NCI-H146 treated with DMSO at 0.1 percent for 48 hours (cell line): ENCODE data around the gene TSBP1.
A peak's percentile ranks its signal among the peaks of the same experiment; 100 is the strongest.

Source experiments
- DNase-seq: peaks from one replicate; lab custom pipeline; 2025; ENCODE audit not compliant: unreplicated experiment; lab: John Stamatoyannopoulos, UW

Gene TSBP1, protein sequence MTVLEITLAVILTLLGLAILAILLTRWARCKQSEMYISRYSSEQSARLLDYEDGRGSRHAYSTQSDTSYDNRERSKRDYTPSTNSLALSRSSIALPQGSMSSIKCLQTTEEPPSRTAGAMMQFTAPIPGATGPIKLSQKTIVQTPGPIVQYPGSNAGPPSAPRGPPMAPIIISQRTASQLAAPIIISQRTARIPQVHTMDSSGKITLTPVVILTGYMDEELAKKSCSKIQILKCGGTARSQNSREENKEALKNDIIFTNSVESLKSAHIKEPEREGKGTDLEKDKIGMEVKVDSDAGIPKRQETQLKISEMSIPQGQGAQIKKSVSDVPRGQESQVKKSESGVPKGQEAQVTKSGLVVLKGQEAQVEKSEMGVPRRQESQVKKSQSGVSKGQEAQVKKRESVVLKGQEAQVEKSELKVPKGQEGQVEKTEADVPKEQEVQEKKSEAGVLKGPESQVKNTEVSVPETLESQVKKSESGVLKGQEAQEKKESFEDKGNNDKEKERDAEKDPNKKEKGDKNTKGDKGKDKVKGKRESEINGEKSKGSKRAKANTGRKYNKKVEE

DNA sequence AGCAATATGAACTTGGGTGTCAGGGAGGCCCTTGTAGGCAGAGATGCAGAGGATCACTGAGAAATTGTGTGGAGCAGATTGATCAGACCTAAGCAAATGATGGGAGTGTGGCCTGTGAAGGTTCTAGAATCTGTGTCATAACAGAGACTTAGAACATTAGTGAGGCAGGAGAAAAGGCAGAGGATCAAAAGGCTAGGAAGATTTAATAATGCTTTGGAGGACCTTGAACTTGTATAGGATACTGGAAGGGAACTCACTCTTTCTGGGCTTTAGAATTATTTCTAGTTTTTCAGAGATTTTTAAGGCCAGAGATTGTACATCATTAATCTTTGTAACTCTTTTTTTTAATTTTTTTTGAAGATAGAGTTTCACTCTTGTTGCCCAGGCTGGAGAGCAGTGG lies at the start of gene TSBP1:
Gene TSBP1 (minus strand): TSS at position 101 of the 400 bp plus-strand sequence. CDS start 197 bp downstream, outside the sequence.
- DNase-seq: no peak

DNA sequence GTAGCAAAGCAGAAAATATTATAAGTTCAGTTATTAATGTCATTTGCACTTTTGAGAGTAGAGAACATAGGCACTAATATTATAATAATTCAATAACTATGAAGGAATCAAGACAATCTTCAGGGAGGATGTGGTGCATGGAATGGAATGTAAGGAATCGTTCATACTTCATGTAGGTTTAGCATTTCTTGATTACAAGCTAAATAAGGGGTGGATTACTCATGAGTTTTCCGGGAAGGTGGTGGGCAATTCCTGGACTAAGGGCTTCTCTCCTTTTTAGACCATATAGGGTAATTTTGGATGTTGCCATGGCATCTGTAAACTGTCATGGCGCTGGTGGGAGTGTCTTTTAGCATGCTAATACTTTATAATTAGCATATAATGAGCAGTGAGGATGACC lies 44.3 kb upstream of the TSBP1 start:
- no peak for DNase-seq

DNA sequence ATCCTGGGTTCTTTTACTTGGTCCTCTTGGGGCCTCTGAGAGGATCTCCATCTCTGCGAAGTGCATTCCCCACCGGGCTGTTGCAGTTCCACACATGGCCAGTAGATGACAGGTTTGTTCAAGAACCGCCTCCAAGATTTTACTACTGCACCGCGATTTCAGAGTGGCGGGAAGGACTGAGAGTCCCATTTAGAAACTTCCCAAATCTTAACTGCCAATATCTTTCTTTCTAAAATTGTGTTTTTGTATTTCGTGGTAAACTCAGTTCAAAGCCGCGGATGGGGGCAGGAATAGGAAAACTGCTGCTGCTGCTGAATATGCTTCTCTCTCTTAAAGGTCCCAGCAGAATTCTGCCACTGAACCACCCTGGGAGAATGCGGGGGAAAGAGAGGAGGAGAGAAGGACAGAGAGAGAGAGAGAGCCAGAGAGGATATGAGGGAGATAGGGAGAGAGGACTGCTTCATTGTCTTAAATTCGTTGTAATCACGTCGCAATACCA lies 43.9 kb upstream of the TSBP1 start:
- DNase-seq: no peak

DNA sequence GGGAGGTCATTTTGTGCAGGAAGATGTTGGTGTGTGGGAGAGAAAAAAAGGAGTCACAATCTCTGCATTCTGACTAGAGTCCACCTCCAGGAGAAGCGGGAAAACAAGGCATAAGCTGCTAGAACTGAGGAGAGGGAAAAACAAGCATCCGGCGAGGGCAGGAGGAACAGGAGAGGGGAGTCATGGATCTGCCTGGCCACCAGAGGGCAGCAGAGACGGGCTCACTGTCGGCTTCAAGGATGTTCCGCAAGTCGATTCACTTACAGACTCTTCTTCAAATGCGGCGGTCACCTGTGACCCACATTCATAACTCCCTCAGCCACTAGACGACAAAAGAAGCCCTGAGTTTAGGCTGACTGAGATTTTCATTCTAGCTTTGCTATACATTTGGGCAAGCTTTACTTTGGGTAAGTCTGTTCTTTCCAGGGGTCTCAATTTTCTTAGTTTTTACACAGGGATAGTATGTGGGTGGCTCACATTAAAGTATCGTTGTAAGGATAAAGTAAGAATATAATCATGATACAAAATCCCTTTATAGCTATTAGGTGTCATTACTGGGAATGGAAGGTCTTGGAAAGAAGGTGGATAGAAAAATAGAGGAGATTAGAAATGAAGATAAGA lies 41.8 kb upstream of the TSBP1 start:
- peak; percentile 30 for DNase-seq

DNA sequence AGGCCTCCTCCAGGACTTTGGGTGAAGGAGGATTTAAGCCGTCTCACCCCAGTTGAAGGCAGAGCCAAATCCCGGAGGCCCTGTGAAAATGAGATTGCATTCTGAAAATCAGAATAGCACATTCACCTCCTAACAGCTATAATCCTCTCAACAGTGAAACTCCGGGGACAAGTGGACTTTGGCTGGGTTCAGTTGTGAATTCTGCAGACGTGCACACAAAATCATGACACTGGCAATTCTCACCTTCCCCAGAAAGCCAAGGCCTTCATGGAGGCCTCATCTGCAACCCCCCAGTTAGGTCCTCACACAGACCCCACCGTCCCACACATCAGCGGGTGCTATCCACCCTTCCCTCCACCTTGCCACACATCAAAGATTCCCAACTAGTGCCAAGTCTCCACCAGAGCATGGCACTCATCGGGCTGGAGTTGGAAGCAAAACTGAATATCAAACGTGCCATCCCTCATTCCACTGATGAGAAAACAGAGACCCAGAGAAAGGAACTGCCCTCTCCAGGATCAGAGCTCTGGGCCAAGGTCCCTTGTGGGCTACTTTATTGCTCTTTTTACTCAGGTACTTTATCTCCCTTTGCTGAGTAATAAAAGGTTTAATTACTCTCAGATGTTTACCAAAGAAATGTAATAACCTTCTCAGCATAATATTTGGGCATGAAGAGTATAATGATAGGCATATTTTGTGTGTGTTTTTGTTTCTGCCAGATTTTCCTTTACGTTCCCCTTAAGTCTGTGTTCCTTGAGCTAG lies 40.0 kb upstream of the TSBP1 start:
- no peak for DNase-seq

DNA sequence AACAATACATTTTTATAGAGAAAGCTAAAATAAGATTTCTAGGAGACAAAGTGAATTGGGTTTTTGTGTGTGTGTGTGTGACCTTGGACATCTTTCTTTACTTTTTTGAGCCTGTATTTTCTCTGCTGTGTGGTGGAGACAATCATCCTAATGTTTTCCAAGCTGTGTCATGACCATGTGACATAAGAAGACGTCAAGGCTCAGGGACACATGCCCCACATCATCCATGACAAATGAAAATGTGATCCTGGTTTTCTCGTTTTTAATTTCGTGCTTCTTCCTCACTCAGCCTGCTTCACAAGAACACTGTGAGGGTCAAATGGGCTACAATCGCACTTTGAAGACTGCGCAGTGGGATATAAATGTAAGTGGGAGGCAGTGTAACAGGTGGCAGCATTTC lies 39.2 kb upstream of the TSBP1 start:
- no peak for DNase-seq

DNA sequence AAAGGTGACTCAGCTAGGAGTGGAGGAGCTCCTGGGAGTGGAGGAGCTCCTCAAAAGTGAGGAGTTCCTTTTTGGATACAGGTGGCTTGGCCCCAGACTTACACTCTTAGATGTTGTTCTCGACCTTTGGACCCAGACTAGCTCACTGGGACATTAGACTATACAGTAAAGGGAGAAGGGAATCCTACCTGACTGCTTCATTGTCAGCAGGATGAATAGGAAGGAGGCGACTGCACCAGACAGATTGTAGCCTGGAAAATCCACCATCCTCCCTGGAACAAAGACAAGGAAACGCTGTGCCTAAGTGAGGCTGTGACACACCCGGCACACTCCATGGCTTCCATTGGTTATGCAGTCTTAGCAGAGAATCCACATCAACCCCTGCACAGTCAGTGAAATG lies 35.2 kb upstream of the TSBP1 start, which contains the start of gene BTNL2:
Gene BTNL2 (minus strand): TSS at position 325 of the 400 bp plus-strand sequence. CDS start 58 bp downstream, at position 267.
- DNase-seq: no peak

DNA sequence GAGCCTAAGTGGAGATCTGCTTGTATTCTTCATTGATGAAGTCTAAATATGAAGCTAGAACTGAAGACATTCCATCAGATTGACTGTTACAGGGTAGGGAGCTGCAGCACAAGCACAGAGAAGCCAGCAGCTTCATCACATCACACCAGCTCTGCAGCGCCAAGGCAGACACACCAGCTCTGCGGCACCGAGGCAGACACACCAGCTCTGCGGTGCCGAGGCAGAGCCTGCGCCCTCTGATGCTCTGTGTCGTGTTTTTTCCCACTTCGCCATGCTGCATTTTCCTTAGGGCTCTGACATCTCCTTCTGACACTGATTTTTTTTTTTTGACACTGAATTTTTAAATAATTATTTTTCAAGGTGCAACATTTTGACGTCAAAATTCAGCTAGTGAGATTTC lies 34.5 kb upstream of the TSBP1 start:
- DNase-seq: no peak

DNA sequence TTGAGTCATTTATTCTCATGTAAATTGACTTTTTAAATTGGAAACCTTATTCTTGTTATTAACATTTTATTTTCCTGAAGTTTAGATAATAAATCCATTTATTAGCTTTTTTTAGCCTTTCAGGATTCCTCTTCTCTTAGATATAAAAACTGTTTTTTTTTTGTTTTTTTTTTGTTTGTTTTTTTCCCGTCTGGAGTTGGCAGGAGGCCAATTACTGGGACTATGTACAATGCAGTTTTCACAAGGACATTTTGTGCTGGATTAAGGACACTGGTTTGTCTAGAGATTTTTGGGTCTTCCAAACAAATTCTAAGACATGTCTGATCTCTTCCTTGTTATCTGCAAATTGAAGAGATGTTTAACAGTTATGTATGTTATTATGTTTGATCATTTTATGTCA lies 34.0 kb upstream of the TSBP1 start:
- no peak for DNase-seq

DNA sequence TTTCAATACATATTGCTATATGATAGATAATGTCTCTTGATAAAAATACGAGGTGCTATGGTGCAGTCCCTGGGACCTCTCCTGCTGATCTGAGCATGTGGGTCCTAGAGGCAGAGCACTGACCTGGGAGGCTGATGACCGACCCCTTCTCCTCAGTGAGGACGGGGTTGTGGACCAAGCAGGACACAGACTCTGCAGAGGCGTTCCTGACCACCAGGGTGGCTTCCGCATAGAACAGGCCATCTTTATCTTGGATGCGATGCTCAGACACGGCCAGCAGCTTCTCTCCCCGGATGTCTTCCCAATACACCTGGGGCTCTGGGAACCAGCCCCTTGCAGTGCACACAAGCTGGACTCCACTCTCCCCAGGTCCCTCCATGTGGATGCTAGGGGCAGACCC lies 31.1 kb upstream of the TSBP1 start:
- no peak for DNase-seq

DNA sequence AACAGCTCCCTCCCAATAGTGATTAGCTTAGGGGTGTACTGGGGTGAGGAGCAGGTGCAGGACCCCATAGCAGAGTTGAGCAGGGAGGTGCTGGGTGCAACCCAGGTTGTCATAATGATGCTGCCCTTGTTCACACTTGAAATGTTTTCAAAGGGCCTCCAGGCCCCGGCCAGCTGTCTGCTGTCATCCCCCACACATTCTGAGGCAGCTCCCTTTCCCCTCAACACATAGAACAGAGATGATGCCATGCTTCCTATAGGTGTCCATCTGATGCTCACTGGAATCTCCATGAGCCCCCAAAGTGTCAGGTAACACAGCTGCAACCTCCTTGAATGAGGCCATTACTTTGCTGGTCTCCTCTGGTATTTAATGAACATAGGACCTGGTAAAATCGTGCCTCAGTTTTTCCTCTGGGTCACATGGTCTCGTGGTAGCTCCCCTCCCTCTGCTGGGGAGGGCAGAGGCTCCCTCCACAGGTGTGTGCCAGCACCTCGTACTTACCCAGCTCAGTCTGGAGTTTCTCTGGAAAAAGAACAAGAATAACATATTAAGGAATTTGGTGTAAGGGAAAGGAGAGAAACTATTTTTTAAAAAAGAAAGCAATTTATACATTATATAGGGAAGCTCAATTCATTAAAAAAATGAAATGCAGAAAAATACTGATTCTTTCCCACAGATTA lies 29.7 kb upstream of the TSBP1 start:
- no peak for DNase-seq

DNA sequence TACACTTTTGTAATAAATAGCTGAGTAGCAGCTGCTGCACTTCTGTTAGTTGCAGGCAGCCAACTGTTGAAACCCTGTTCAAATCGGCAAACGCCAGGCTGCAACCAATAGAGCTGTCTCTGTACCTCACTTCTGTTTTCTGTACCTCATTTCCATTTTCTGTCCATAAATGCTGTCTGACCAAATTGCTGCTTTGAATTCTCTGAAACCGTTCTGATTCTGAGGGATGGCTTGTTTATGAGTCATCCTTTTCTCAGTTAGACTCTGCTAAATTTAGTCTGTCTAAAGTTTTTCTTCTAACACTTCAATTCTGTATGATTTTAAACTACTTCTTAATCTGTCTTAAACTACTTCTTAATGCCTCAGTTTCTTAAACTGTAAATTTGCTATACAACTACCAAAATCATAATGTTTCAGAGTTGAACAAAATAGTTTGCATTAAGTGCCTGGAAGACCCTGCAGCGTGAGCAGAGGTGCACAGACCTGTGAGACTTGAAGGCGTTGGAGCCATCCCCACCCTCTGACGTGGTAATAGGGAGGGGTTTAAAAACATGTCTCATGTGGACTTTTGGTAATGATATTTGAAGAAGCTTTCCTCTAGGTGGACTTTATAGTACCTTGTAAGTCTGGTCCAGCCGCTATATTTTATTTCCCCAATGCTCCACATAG lies 25.7 kb upstream of the TSBP1 start:
- DNase-seq: no peak

DNA sequence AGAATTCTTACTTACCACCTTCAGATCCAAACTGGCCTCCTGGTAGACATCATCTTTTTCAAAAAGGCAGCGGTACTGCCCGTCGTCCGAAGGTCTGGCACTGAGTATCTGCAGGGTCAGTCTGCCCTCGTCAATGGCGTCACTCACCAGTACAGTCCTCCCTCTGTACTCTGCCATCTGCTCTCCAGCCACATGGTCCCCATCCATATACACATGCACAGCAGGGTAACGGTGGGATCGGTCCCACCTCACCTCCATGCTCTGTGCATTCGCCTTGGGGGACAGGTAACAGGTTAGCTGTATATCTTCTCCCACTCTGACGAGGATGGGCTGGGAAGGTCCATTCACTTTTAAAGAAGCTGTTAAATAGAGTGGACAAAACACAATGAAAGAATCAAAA lies 24.3 kb upstream of the TSBP1 start:
- DNase-seq: no peak

DNA sequence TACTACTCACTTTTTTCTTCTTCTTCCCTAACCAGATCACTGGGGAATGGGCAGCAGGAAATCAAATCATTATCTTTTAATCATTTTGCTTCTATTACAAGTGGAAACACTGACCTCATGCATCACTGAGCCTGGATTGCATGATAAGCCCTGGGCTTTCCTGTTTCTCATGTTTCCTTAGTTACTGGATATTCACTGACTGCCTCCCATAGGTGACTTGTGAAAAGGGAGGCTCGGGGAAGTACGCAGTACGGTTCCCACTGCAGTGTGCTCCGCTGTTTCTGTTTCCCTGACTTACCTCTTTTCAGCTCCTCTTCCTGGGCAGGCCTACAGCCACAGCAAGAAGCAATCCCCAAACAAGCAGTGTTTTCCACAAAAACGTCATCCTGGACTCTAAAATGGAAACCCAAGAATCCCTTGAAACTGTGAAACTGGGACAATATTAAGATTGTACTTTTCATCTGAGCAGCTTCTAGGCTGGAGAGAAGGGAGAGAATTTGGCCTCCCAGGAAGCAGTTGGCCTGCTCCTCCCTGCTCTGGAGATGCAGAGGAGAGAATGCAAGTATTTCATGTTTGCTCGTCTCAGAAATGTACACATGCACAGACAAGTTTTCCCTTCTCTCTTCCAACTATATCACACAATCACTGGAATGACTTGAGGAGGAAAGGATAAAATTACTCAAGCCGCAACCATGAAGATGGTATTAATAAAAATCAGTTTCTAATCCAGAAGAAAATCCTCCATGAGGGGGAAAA lies 22.1 kb upstream of the TSBP1 start:
- no peak for DNase-seq

DNA sequence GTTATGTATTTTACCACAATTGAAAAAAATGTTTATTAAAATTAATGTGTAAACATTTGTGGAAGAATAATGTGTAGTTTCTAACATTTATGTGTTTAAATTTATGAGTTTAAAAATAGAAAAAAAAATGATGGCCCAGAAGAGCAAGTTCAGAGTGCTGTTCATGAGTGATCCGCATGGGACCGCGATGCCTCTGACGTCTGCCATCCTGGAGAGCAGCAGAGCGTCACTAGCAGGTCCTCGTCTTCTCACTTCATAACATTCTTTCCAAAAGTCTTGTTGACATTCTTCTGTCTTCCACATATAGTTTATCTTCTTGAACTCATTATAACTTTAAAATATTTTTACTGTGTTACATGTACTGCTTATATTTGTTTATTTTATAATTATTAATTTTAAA lies 19.8 kb upstream of the TSBP1 start:
- DNase-seq: no peak

DNA sequence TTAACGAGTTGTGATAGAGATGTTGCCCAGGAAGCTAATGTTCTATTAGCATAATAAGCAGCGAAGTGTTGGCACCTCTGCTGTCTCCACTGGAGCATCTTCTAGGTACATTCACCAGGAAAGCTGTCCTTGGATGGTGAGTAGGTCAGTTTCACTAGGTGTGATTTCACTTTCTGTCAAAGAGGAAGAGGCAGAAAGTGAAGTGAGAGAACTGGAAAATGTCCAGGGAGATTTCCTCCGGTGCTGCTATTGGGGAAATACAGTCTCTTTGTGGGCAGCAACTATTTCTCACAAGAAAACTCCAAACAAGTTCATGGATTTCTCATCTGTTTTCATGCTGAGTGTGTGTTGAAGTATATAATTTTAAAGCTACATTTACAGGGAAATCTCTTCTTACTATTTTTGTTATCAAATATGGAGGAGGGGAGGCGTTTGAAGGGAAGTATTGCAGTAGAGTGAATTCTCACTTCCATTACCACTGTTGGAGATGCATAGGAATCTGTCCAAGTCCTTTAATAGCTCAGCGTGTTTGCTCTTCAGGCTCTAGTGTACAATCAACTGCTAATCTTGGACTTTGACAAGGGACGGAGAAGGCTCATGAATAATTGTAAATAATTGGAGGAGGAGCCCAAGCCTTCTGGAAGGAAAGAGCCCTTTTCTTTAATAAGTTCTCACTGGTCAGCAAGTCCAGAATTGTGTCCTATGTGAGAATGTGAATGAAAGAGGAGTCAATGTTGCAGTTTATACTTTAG lies 16.1 kb upstream of the TSBP1 start:
- no peak for DNase-seq

DNA sequence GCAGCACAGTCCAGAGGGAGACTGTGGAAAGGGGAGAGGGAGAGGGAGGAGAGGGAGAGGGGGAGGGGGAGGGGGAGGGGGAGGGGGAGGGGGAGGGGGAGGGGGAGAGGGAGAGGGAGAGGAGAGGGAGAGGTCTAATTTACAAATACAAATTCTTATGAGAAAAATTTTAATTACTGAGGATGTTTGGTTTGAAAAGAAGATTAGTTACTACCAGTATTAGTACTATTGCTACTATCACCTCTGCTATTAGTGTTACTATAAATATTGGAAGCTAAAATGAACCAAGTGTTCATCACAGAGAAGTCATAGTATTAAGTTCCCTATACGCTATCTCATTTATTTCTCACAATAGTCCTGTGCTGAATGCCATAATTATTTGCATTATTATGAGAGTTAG lies 14.3 kb upstream of the TSBP1 start:
- DNase-seq: no peak

DNA sequence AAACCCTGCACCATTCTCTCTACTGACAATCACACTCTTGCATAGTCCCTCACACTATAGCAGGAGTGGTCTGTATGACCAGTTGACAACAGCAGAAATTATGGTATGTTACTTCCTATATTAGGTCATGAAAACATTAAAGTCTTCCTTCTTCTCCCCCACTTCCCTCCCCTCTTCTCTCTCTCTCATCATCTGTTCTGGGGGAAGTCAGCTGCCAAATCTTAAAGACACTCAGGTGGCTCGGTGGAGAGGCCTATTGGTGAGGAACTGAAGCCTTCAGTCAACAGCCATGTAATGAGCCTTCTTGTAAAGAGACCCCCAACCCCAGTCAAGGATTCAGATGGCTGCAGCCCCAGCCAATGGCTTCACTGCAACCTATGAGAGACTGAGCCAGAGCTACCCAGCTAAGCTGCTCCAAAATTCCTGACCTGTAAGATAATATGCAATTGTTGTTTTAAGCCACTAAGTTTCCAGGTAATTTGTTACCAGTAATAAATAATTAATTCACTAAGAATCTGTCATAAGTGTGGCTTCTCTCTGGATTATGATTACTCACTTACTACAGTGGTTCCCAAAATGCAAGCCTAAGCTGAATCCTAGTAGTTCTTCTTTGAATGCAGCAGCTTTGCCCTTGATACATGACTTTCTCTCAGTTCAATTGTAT lies 11.2 kb upstream of the TSBP1 start:
- DNase-seq: no peak
